Natural killer cell (primary cell): ENCODE data around the gene MGAT5B. TPM values are rescaled to one million over a fixed set of nuclear protein-coding genes. Genes with fewer than 3 reads are reported as not detected.

ENCODE experiments used
- ATAC-seq, 3 donors: fragments of 150-1000 bp in 2 of 3; fragments of 200-7000 bp in 1 of 3; cut with Tn5 transposase; 1 replicate in 1 of 3; 2 replicates in 2 of 3; pipeline ENCODE4 v1.10.0; 2021; ENCODE audit warnings: mild to moderate bottlenecking in 2 of 3, moderate library complexity in 2 of 3
- DNase-seq, 2 donors: peaks; one replicate each; pipeline versions ENCODE4 v3.0.0 to v3.0.0-alpha.2; 2013 to 2021; ENCODE audit warnings: mixed read lengths in 1 of 2
- H3K27ac ChIP-seq: one replicate; pipeline ENCODE4 v1.5.1; 2013; ENCODE audit warnings: mild to moderate bottlenecking, low read length
- H3K27me3 ChIP-seq: one replicate; pipeline ENCODE4 v1.6.1; 2013; ENCODE audit warnings: low read length; ENCODE audit not compliant: control insufficient read depth, insufficient read depth
- H3K36me3 ChIP-seq: one replicate; pipeline ENCODE4 v1.6.1; 2013; ENCODE audit warnings: low read length; ENCODE audit not compliant: control insufficient read depth, insufficient read depth
- H3K4me1 ChIP-seq: one replicate; pipeline ENCODE4 v1.6.1; 2013; ENCODE audit warnings: low read length; ENCODE audit not compliant: control insufficient read depth, insufficient read depth
- H3K4me3 ChIP-seq: one replicate; pipeline ENCODE4 v1.5.1; 2013; ENCODE audit warnings: low read length
- H3K9me3 ChIP-seq: one replicate; pipeline ENCODE4 v1.6.1; 2013; ENCODE audit warnings: low read length; ENCODE audit not compliant: control insufficient read depth, insufficient read depth
- H3K27ac Mint-ChIP-seq, 2 donors: one replicate each; pipeline ENCODE4 v1.8.0; 2022; ENCODE audit warnings: mild to moderate bottlenecking in 2 of 2, mixed read lengths in 2 of 2, moderate library complexity in 1 of 2
- H3K27me3 Mint-ChIP-seq, 2 donors: one replicate each; pipeline ENCODE4 v1.8.0; 2022; ENCODE audit warnings: low read depth in 2 of 2, mixed read lengths in 2 of 2
- H3K36me3 Mint-ChIP-seq: one replicate; pipeline ENCODE4 v1.8.0; 2022; ENCODE audit warnings: mixed read lengths
- H3K4me1 Mint-ChIP-seq, 2 donors: one replicate each; pipeline ENCODE4 v1.8.0; 2022; ENCODE audit warnings: mixed read lengths in 2 of 2
- H3K4me3 Mint-ChIP-seq: one replicate; pipeline ENCODE4 v1.8.0; 2022; ENCODE audit warnings: mild to moderate bottlenecking, moderate library complexity, mixed read lengths
- H3K9me3 Mint-ChIP-seq, 2 donors: one replicate each; pipeline ENCODE4 v1.8.0; 2022; ENCODE audit warnings: mixed read lengths in 2 of 2
- WGBS: methylation state at CpG from one replicate; pipeline ENCODE4 v1.1.7; 2013; ENCODE audit warnings: missing lambda C conversion rate; ENCODE audit not compliant: insufficient coverage; 5-methylcytosine and 5-hydroxymethylcytosine counted together
- intact Hi-C: fragments of 100-400 bp; cut with micrococcal nuclease; formaldehyde crosslinking; loops from one replicate; pipeline ENCODE4 v1.14.2; 2022
- total RNA-seq, 4 donors: library from RNA; stranded (reverse); fragments of 120-200 nt in 1 of 4; gene quantifications; one replicate each; pipeline versions ENCODE4 v1.2.3 to v1.2.4, GENCODE V29; 2013 to 2022
- TF ChIP-seq, protein P1 (sequence below): fragments of 200-600 bp; IDR thresholded peaks from one replicate; pipeline ENCODE4 v1.8.0; 2022; ENCODE audit warnings: antibody characterized with exemption

MGAT5B gene
- total RNA-seq = not detected
- total RNA-seq (2013) = 0.05 TPM

GRCh38 chr17:76868176-76868668 lies at the start of gene MGAT5B:
Gene MGAT5B, plus strand, starts transcription at chr17:76868404. Its CDS starts 626 bp downstream, at chr17:76869030.
- ATAC-seq = peak; percentile 94 to 97 (median 96)
- H3K27me3 ChIP-seq = peaks cover 23% of the 10 kb centered on the region
- H3K4me3 ChIP-seq = no peak within 1 kb of the TSS
- under 1% methylated on average over 76 of the region's 76 CpGs for WGBS
- H3K9me3 ChIP-seq = no peaks in the 10 kb centered on the region
- no peaks in the 10 kb centered on the region for H3K36me3 ChIP-seq
- TF ChIP-seq, protein P1, sequence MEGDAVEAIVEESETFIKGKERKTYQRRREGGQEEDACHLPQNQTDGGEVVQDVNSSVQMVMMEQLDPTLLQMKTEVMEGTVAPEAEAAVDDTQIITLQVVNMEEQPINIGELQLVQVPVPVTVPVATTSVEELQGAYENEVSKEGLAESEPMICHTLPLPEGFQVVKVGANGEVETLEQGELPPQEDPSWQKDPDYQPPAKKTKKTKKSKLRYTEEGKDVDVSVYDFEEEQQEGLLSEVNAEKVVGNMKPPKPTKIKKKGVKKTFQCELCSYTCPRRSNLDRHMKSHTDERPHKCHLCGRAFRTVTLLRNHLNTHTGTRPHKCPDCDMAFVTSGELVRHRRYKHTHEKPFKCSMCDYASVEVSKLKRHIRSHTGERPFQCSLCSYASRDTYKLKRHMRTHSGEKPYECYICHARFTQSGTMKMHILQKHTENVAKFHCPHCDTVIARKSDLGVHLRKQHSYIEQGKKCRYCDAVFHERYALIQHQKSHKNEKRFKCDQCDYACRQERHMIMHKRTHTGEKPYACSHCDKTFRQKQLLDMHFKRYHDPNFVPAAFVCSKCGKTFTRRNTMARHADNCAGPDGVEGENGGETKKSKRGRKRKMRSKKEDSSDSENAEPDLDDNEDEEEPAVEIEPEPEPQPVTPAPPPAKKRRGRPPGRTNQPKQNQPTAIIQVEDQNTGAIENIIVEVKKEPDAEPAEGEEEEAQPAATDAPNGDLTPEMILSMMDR = peak; percentile 74
- intact Hi-C loops = loop anchor here (1.0 to 5.0 kb wide), 3 partner anchors 189 to 379 kb away; no protein-coding TSS in a partner anchor
- DNase-seq = peak; percentile 76 to 91
- Mint-ChIP-seq H3K4me3 (peak within 1 kb of the TSS; percentile 87), H3K9me3 (no peaks in the 10 kb centered on the region), H3K27ac (no peak within 1 kb of the TSS), H3K27me3 (peaks cover 29 to 31% of the 10 kb centered on the region in 2 donors), H3K4me1 (peaks cover 0 to 15% of the 10 kb centered on the region in 2 donors), H3K36me3 (no peaks in the 10 kb centered on the region)
- H3K4me1 ChIP-seq = peaks cover 11% of the 10 kb centered on the region
- no peak within 1 kb of the TSS for H3K27ac ChIP-seq

DNA sequence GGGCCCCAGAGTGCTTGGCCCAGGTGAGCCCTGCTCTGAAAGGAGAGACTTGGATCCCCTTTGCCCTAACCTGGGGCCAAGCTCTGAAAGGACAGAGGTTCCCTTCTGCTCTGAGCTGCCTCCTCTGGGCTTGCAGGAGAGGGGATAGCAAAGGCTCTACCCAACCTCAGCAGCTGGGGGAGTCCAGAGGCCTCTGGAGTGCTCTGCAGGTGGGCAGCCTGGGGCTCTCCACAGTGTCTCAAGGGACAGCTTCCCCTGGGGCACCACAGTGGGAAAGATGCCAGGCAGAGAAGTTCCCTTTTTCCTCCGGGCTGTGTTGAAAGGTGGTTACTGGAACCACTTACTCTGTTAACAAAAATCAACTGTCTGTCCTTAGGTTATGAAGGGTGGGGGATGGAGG lies 48.2 kb upstream of the MGAT5B start:
- H3K9me3 Mint-ChIP-seq = no peaks in the 10 kb centered on the region
- no peak for DNase-seq

DNA sequence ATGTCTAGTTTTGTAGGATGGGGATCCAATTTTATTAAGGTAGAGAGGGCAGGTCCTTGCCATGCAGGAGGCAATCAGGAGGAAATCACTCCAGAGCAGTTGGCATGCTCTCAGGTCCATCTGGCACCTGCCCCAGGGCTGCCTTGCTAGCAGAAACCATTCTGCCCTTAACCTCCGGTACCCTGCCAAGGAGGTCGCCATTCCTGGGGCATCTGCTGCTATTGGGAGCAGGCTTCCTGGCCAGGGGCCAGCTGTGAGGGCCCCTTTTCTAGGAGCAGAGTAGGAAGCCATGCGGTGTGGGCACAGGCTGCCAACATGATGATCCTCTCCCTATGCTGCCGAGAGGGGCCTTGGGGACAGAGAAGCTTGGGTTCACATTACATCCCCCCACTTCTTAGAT lies 47.6 kb upstream of the MGAT5B start:
- H3K9me3 ChIP-seq = no peaks in the 10 kb centered on the region
- TF ChIP-seq, protein P1 = no peak
- no peaks in the 10 kb centered on the region for H3K36me3 Mint-ChIP-seq
- no peak overlapping the region for H3K4me3 ChIP-seq
- intact Hi-C loops = no loop called here
- DNase-seq (no peak), ATAC-seq (no peak)
- H3K27me3 Mint-ChIP-seq = peaks cover 7% of the 10 kb centered on the region in 2 donors
- WGBS = 86% methylated on average over 4 of the region's 4 CpGs
- peaks cover 6% of the 10 kb centered on the region in 2 donors for H3K4me1 Mint-ChIP-seq
- H3K9me3 Mint-ChIP-seq = no peaks in the 10 kb centered on the region
- H3K36me3 ChIP-seq = no peaks in the 10 kb centered on the region
- no peak overlapping the region for H3K27ac ChIP-seq
- peaks cover 4% of the 10 kb centered on the region for H3K4me1 ChIP-seq
- no peak overlapping the region for H3K4me3 Mint-ChIP-seq
- no peak overlapping the region for H3K27ac Mint-ChIP-seq
- H3K27me3 ChIP-seq = no peaks in the 10 kb centered on the region

More for the DNA sequence above, 48.2 kb upstream of the MGAT5B start:
- no peaks in the 10 kb centered on the region for H3K36me3 Mint-ChIP-seq
- no peaks in the 10 kb centered on the region for H3K36me3 ChIP-seq
- H3K27ac ChIP-seq = no peak overlapping the region
- ATAC-seq = no peak
- H3K27me3 ChIP-seq = no peaks in the 10 kb centered on the region
- H3K4me3 Mint-ChIP-seq = no peak overlapping the region
- WGBS = 13% methylated on average over 1 of the region's 1 CpG
- H3K9me3 ChIP-seq = no peaks in the 10 kb centered on the region
- H3K4me1 ChIP-seq = peaks cover 4% of the 10 kb centered on the region
- peaks cover 7% of the 10 kb centered on the region in 2 donors for H3K27me3 Mint-ChIP-seq
- H3K4me1 Mint-ChIP-seq = peaks cover 6% of the 10 kb centered on the region in 2 donors
- no peak overlapping the region for H3K27ac Mint-ChIP-seq
- intact Hi-C loops = no loop called here
- H3K4me3 ChIP-seq = no peak overlapping the region
- TF ChIP-seq, protein P1 = no peak

DNA sequence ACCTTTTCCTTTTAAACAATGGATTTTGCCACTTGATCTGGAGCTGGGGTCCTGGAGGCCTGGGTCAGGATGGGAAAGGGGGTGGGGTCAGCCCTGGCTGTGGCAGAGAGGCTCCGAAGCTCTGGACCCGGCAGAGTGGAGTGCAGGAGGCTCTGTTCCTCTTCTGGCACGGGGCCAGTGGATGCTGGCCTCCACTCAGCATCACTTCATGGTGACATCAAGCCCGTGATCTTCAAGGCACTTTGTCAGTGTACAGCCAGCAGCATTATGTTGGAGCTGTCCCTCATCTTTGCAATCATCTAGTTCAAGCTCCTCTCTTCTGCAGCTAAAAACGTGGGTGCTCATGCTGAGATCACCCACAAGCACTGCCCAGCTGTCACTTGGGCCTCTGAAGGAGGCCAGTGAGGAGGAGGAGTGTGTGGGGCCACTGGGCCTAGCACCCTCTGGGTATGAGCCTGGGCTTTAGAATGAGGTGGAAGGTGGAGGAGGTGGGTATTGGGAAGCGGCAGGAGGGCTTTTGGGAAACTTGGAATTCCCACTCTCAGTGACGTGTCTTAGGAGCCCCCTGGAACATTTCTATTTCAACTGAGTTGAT lies 45.9 kb upstream of the MGAT5B start:
- ATAC-seq = no peak
- TF ChIP-seq, protein P1 = no peak

More for the DNA sequence above, 45.9 kb upstream of the MGAT5B start:
- intact Hi-C loops = no loop called here
- Mint-ChIP-seq H3K4me3 (no peak overlapping the region), H3K36me3 (no peaks in the 10 kb centered on the region), H3K27ac (no peak overlapping the region), H3K4me1 (peaks cover 0 to 5% of the 10 kb centered on the region in 2 donors), H3K9me3 (no peaks in the 10 kb centered on the region), H3K27me3 (peaks cover 0 to 11% of the 10 kb centered on the region in 2 donors)
- Histone ChIP-seq H3K4me3 (no peak overlapping the region), H3K9me3 (no peaks in the 10 kb centered on the region), H3K27ac (no peak overlapping the region), H3K27me3 (no peaks in the 10 kb centered on the region), H3K4me1 (no peaks in the 10 kb centered on the region), H3K36me3 (no peaks in the 10 kb centered on the region)
- WGBS = 85% methylated on average over 7 of the region's 7 CpGs
- no peak for DNase-seq
